OCI-LY1 (cell line): ENCODE data around the gene EEPD1.

ENCODE experiments used
- EZH2 ChIP-seq: fragments of 200-600 bp; sonication (generic), shearing (Covaris generic); IDR thresholded peaks from 2 replicates; pipeline ENCODE4 v1.8.0; 2017; ENCODE audit warnings: borderline replicate concordance, mixed run types, mild to moderate bottlenecking, antibody characterized with exemption, low read length, moderate library complexity, mixed read lengths
- TF ChIP-seq, protein P1 (sequence below): fragments of 200-600 bp; sonication (generic), shearing (Covaris generic); IDR thresholded peaks from 2 replicates; pipeline ENCODE4 v1.5.1; 2017; ENCODE audit warnings: mild to moderate bottlenecking, antibody characterized with exemption, low read length, moderate library complexity, mixed read lengths

- TF ChIP-seq, protein P1, sequence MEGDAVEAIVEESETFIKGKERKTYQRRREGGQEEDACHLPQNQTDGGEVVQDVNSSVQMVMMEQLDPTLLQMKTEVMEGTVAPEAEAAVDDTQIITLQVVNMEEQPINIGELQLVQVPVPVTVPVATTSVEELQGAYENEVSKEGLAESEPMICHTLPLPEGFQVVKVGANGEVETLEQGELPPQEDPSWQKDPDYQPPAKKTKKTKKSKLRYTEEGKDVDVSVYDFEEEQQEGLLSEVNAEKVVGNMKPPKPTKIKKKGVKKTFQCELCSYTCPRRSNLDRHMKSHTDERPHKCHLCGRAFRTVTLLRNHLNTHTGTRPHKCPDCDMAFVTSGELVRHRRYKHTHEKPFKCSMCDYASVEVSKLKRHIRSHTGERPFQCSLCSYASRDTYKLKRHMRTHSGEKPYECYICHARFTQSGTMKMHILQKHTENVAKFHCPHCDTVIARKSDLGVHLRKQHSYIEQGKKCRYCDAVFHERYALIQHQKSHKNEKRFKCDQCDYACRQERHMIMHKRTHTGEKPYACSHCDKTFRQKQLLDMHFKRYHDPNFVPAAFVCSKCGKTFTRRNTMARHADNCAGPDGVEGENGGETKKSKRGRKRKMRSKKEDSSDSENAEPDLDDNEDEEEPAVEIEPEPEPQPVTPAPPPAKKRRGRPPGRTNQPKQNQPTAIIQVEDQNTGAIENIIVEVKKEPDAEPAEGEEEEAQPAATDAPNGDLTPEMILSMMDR = no peak
- no peak for TF ChIP-seq EZH2
Measured at GRCh38 chr7:36117203-36117840, 35.7 kb upstream of the EEPD1 start.
